ACHN (cell line): ENCODE measurements around the gene HNRNPCL2.
"Not testable (repeated sequence)": the region's sequence is repeated elsewhere in the genome, so short reads cannot be mapped to it uniquely, and the experiment has no call there.

ENCODE experiments used
- DNase-seq: peaks from one replicate; pipeline ENCODE4 v3.0.0-alpha.2; 2015
- in situ Hi-C: cut with HindIII; loops from 2 replicates; pipeline ENCODE4 v1.10.0; 2017; ENCODE audit warnings: low sequenced_read_pairs, low pct_ligation_motif_present, low pct_unique_long_range_greater_than_20kb

HNRNPCL2 gene

GRCh38 chr1:13116754-13117153 is at the start of gene HNRNPCL2:
HNRNPCL2 (minus strand) TSS chr1:13116854; CDS start chr1:13116400, 454 bp downstream.
- DNase-seq, in situ Hi-C loops: not testable (repeated sequence)

DNA sequence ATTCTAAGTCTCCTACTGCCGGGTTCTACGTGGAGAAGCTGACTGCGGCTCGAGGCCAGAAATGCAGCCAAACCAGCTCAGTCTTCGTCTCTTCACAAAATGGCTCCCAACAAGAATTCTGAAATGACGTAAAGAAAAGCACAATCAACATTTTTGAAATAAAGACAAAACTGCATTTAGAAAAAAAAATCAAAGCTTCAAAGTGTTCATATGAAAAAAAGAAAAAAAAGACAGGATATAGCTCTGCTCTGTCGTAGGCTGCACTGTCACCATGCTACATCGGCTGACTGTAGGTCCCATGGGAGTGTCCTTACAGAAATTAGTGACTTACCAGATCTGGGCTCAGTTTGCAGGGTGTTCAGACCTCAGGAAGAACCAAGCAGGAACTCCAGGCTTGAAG is 48.9 kb upstream of the HNRNPCL2 start, which contains the start of gene HNRNPCL4:
TSS of gene HNRNPCL4 (minus strand) at position 101 of the 400 bp plus-strand sequence. CDS start 164 bp downstream, outside the sequence.
- DNase-seq, in situ Hi-C loops: not testable (repeated sequence)

DNA sequence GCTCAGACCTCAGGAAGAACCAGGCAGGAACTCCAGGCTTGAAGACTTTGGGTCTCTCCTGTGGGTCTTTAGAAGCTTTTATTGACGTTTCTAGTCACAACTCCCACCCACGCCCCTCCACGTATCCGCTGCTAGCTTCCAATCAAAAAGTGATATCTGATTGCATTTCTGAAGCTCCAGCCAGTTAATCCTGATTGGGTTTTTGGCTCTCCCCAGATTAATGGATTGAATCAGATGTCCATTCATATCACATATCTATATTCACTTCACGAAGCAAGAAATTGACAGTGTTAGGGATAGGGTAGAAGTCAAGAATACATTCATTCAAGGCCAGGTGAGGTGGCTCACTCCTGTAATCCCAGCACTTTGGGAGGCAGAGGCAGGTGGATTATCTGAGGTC is 39.3 kb upstream of the HNRNPCL2 start, which contains the start of gene PRAMEF26:
TSS of gene PRAMEF26 (minus strand) at position 101 of the 400 bp plus-strand sequence. CDS start 2,914 bp downstream, outside the sequence.
- in situ Hi-C loops, DNase-seq: not testable (repeated sequence)

DNA sequence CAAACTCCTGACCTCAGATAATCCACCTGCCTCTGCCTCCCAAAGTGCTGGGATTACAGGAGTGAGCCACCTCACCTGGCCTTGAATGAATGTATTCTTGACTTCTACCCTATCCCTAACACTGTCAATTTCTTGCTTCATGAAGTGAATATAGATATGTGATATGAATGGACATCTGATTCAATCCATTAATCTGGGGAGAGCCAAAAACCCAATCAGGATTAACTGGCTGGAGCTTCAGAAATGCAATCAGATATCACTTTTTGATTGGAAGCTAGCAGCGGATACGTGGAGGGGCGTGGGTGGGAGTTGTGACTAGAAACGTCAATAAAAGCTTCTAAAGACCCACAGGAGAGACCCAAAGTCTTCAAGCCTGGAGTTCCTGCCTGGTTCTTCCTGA is 46.2 kb downstream of the HNRNPCL2 start, which contains the start of gene PRAMEF25:
TSS of gene PRAMEF25 (plus strand) at position 301 of the 400 bp plus-strand sequence. CDS start 2,920 bp downstream, outside the sequence.
- DNase-seq, in situ Hi-C loops: not testable (repeated sequence)
